ENCODE data around the gene SFSWAP. TPM values are rescaled to one million over a fixed set of nuclear protein-coding genes. Genes with fewer than 3 reads are reported as not detected.
"Not testable (repeated sequence)": the region's sequence is repeated elsewhere in the genome, so short reads cannot be mapped to it uniquely, and the experiment has no call there.

Gene SFSWAP
- total RNA-seq, 1 donor from 2014 or later, result 24.3 TPM

GRCh38 chr12:131800594-131801135 lies 89.8 kb downstream of the SFSWAP start:
- H3K4me3 ChIP-seq (ENCODE audit: low read depth, low read length), result no peak overlapping the region
- no peak for DNase-seq (ENCODE audit: low read depth)
- TF ChIP-seq CTCF (conservative IDR thresholded peaks at IDR 0.05; ENCODE audit: low read depth, low read length), result no peak

GRCh38 chr12:131801254-131801866 lies 90.5 kb downstream of the SFSWAP start:
- no peak for TF ChIP-seq CTCF (conservative IDR thresholded peaks at IDR 0.05; ENCODE audit: low read depth, low read length)

GRCh38 chr12:131803961-131804521 lies 93.2 kb downstream of the SFSWAP start:
- no peak for TF ChIP-seq CTCF (conservative IDR thresholded peaks at IDR 0.05; ENCODE audit: low read depth, low read length)
- H3K4me3 ChIP-seq (ENCODE audit: low read depth, low read length), result no peak overlapping the region
- peak; percentile 16 for DNase-seq (ENCODE audit: low read depth)

More at GRCh38 chr12:131801254-131801866, 90.5 kb downstream of the SFSWAP start:
- H3K4me3 ChIP-seq (ENCODE audit: low read depth, low read length), result no peak overlapping the region
- DNase-seq (ENCODE audit: low read depth), result no peak

- no peak for DNase-seq (ENCODE audit: low read depth)
- TF ChIP-seq CTCF (conservative IDR thresholded peaks at IDR 0.05; ENCODE audit: low read depth, low read length), result no peak
- no peak overlapping the region for H3K4me3 ChIP-seq (ENCODE audit: low read depth, low read length)
These were observed 94.5 kb downstream of the SFSWAP start for GRCh38 chr12:131805421-131805820.

GRCh38 chr12:131806674-131807073 lies 95.8 kb downstream of the SFSWAP start:
- no peak for DNase-seq (ENCODE audit: low read depth)
- no peak overlapping the region for H3K4me3 ChIP-seq (ENCODE audit: low read depth, low read length)
- no peak for TF ChIP-seq CTCF (conservative IDR thresholded peaks at IDR 0.05; ENCODE audit: low read depth, low read length)

GRCh38 chr12:131808744-131809371 lies 98.0 kb downstream of the SFSWAP start:
- H3K4me3 ChIP-seq (ENCODE audit: low read depth, low read length), result no peak overlapping the region
- DNase-seq (ENCODE audit: low read depth), result no peak
- TF ChIP-seq CTCF (conservative IDR thresholded peaks at IDR 0.05; ENCODE audit: low read depth, low read length), result no peak

- not testable (repeated sequence) for H3K4me3 ChIP-seq (ENCODE audit: low read depth, low read length); DNase-seq (ENCODE audit: low read depth)
These were observed 98.8 kb downstream of the SFSWAP start for GRCh38 chr12:131809476-131810254.

Data from epithelial cell of proximal tubule (primary cell).